ENCODE results near the gene PPP1R1B. TPM values are rescaled to one million over a fixed set of nuclear protein-coding genes. Genes with fewer than 3 reads are reported as not detected.

PPP1R1B gene
- total RNA-seq, 2 experiments from 2014 or later: not detected

GRCh38 chr17:39665642-39666224 is 39.0 kb downstream of the PPP1R1B start:
- POLR2A ChIA-PET: interaction anchor here (1.3 to 2.1 kb wide), 4 partner anchors 9 to 14 kb away, joined by 5 to 7 read pairs (median 6); no protein-coding TSS in a partner anchor
- no peaks in the 10 kb centered on the region for H3K9me3 Mint-ChIP-seq
- intact Hi-C loops (cut with micrococcal nuclease): no loop called here

GRCh38 chr17:39666231-39666600 is 39.5 kb downstream of the PPP1R1B start:
- H3K27ac Mint-ChIP-seq: no peak overlapping the region
- ChIA-PET POLR2A (interaction anchor here (0.6 to 2.1 kb wide), 7 partner anchors 9 to 214 kb away, joined by 3 to 7 read pairs (median 5); no protein-coding TSS in a partner anchor), CTCF (interaction anchor here (1.0 to 12.7 kb wide), 5 partner anchors 9 to 44 kb away, joined by 3 to 146 read pairs (median 7); no protein-coding TSS in a partner anchor)
- H3K36me3 Mint-ChIP-seq (ENCODE audit: low read depth): no peaks in the 10 kb centered on the region
- H3K4me3 Mint-ChIP-seq: no peak overlapping the region
- intact Hi-C loops (cut with micrococcal nuclease): no loop called here
- TF ChIP-seq CTCF (IDR thresholded peaks at IDR 0.05): no peak
- ATAC-seq (no peak), DNase-seq (no peak)
- H3K9me3 Mint-ChIP-seq: no peaks in the 10 kb centered on the region
- peaks cover 7% of the 10 kb centered on the region for H3K4me1 Mint-ChIP-seq (ENCODE audit: low read depth)
- H3K27me3 Mint-ChIP-seq: peaks cover 15% of the 10 kb centered on the region

More at GRCh38 chr17:39665642-39666224, 39.0 kb downstream of the PPP1R1B start:
- CTCF ChIA-PET: interaction anchor here (1.0 to 12.7 kb wide), 5 partner anchors 10 to 43 kb away, joined by 3 to 146 read pairs (median 7); no protein-coding TSS in a partner anchor
- DNase-seq (peak; percentile 33), ATAC-seq (peak; percentile 28)
- no peaks in the 10 kb centered on the region for H3K36me3 Mint-ChIP-seq (ENCODE audit: low read depth)
- H3K4me1 Mint-ChIP-seq (ENCODE audit: low read depth): peaks cover 7% of the 10 kb centered on the region
- TF ChIP-seq CTCF (IDR thresholded peaks at IDR 0.05): no peak
- no peak overlapping the region for H3K4me3 Mint-ChIP-seq
- H3K27me3 Mint-ChIP-seq: peaks cover 15% of the 10 kb centered on the region
- H3K27ac Mint-ChIP-seq: no peak overlapping the region

GRCh38 chr17:39666601-39667261 is 40.0 kb downstream of the PPP1R1B start:
- Mint-ChIP-seq H3K36me3 (ENCODE audit: low read depth) (no peaks in the 10 kb centered on the region), H3K9me3 (no peaks in the 10 kb centered on the region), H3K4me1 (ENCODE audit: low read depth) (peaks cover 8% of the 10 kb centered on the region), H3K4me3 (no peak overlapping the region), H3K27me3 (peaks cover 15% of the 10 kb centered on the region), H3K27ac (no peak overlapping the region)
- DNase-seq (no peak), ATAC-seq (no peak)
- no peak for TF ChIP-seq CTCF (IDR thresholded peaks at IDR 0.05)
- CTCF ChIA-PET: interaction anchor here (0.8 to 12.7 kb wide), 6 partner anchors 9 to 44 kb away, joined by 3 to 146 read pairs (median 5); no protein-coding TSS in a partner anchor
- POLR2A ChIA-PET: interaction anchor here (0.6 to 2.1 kb wide), 7 partner anchors 8 to 214 kb away, joined by 3 to 7 read pairs (median 5); no protein-coding TSS in a partner anchor
- intact Hi-C loops (cut with micrococcal nuclease): no loop called here

GRCh38 chr17:39667262-39667944 is 40.7 kb downstream of the PPP1R1B start:
- Mint-ChIP-seq H3K27me3 (peaks cover 15% of the 10 kb centered on the region), H3K36me3 (ENCODE audit: low read depth) (no peaks in the 10 kb centered on the region)
- DNase-seq: peak; percentile 27

More at GRCh38 chr17:39667262-39667944, 40.7 kb downstream of the PPP1R1B start:
- ChIA-PET POLR2A (interaction anchor here (1.0 to 2.1 kb wide), 3 partner anchors 12 to 14 kb away, joined by 3 to 7 read pairs (median 4); no protein-coding TSS in a partner anchor), CTCF (interaction anchor here (0.6 to 12.7 kb wide), 8 partner anchors 8 to 50 kb away, joined by 3 to 146 read pairs (median 9); no protein-coding TSS in a partner anchor)
- peaks cover 10% of the 10 kb centered on the region for H3K4me1 Mint-ChIP-seq (ENCODE audit: low read depth)
- intact Hi-C loops (cut with micrococcal nuclease): no loop called here
- no peaks in the 10 kb centered on the region for H3K9me3 Mint-ChIP-seq
- TF ChIP-seq CTCF (IDR thresholded peaks at IDR 0.05): no peak
- H3K27ac Mint-ChIP-seq: no peak overlapping the region
- peak overlapping the region; percentile 60 for H3K4me3 Mint-ChIP-seq
- ATAC-seq: no peak

All from activated CD8-positive, alpha-beta T cell treated with anti-CD3 and anti-CD28 coated beads for 36 hours (primary cell).